Inferior parietal cortex (tissue), 1 donor: ENCODE results near the gene PTPRU.

Source experiments
- DNase-seq: peaks from one replicate; pipeline ENCODE4 v3.0.0-alpha.2; 2016; ENCODE audit errors: extremely low spot score

Gene PTPRU

GRCh38 chr1:29317063-29317915, 81.0 kb downstream of the PTPRU start:
- no peak for DNase-seq

- no peak for DNase-seq
Observed at GRCh38 chr1:29317916-29318530, 81.7 kb downstream of the PTPRU start.

- DNase-seq, result no peak
Observed at GRCh38 chr1:29318724-29319123, 82.4 kb downstream of the PTPRU start.

- no peak for DNase-seq
Observed at GRCh38 chr1:29319300-29320110, 83.2 kb downstream of the PTPRU start.

GRCh38 chr1:29320156-29320940, 84.0 kb downstream of the PTPRU start:
- no peak for DNase-seq

- DNase-seq, result no peak
Observed at GRCh38 chr1:29321176-29321575, 84.9 kb downstream of the PTPRU start.

GRCh38 chr1:29322147-29322694, 85.9 kb downstream of the PTPRU start:
- DNase-seq, result no peak

- no peak for DNase-seq
Observed at GRCh38 chr1:29322861-29323585, 86.7 kb downstream of the PTPRU start.

- no peak for DNase-seq
Observed at GRCh38 chr1:29323636-29324035, 87.3 kb downstream of the PTPRU start.

- DNase-seq, result no peak
Observed at GRCh38 chr1:29324202-29324601, 87.9 kb downstream of the PTPRU start.

- no peak for DNase-seq
Observed at GRCh38 chr1:29324771-29325351, 88.5 kb downstream of the PTPRU start.

- no peak for DNase-seq
Observed at GRCh38 chr1:29325675-29326074, 89.4 kb downstream of the PTPRU start.

- no peak for DNase-seq
Observed at GRCh38 chr1:29326123-29326522, 89.8 kb downstream of the PTPRU start.

GRCh38 chr1:29327223-29327935, 91.1 kb downstream of the PTPRU start:
- DNase-seq, result no peak

GRCh38 chr1:29329022-29329775, 92.9 kb downstream of the PTPRU start:
- no peak for DNase-seq

- DNase-seq, result no peak
Observed at GRCh38 chr1:29330089-29330488, 93.8 kb downstream of the PTPRU start.

- DNase-seq, result no peak
Observed at GRCh38 chr1:29330856-29331255, 94.5 kb downstream of the PTPRU start.

GRCh38 chr1:29331309-29331708, 95.0 kb downstream of the PTPRU start:
- no peak for DNase-seq

- DNase-seq, result no peak
Observed at GRCh38 chr1:29331729-29332128, 95.4 kb downstream of the PTPRU start.
